A673 (cell line): Measurements from ENCODE around the gene MGAT5. TPM values are rescaled to one million over a fixed set of nuclear protein-coding genes. Genes with fewer than 3 reads are reported as not detected.

Experiments
- BruUV-seq: library from RNA; stranded (reverse); fragments of 400-500 nt; replicated peaks from 2 replicates; lab custom pipeline; 2021; lab: Mats Ljungman, UMichigan
- CTCF ChIA-PET: fragments of 300-600 bp; sonication (Branson Sonifier 250); formaldehyde crosslinking; loops from one replicate; lab custom pipeline; 2022; ENCODE audit warnings: antibody characterized with exemption; lab: Charles Lee
- POLR2A ChIA-PET: fragments of 300-600 bp; sonication (Branson Sonifier 250); formaldehyde crosslinking; loops from one replicate; lab custom pipeline; 2022; ENCODE audit warnings: antibody characterized with exemption; ENCODE audit not compliant: low non-redundant PET; lab: Charles Lee
- DNase-seq: peaks from one replicate; pipeline ENCODE4 v3.0.0-alpha.2; 2015; ENCODE audit warnings: low spot score
- H3K27ac ChIP-seq: fragments of 200-600 bp; sonication (generic); 2 replicates; pipeline ENCODE4 v1.5.1; 2016; ENCODE audit warnings: mixed run types, low read depth, mild to moderate bottlenecking, mixed read lengths, antibody characterized with exemption, low read length; ENCODE audit not compliant: poor library complexity, severe bottlenecking
- H3K27me3 ChIP-seq: fragments of 200-600 bp; sonication (generic); replicated peaks from 2 replicates; pipeline ENCODE4 v1.6.1; 2017; ENCODE audit warnings: mixed run types, low read depth, mild to moderate bottlenecking, mixed read lengths, antibody characterized with exemption, low read length; ENCODE audit not compliant: insufficient read depth, poor library complexity
- H3K36me3 ChIP-seq: fragments of 200-600 bp; sonication (generic); 2 replicates; pipeline ENCODE4 v1.6.1; 2016; ENCODE audit warnings: mixed run types, mild to moderate bottlenecking, mixed read lengths, antibody characterized with exemption, low read length; ENCODE audit not compliant: insufficient read depth, poor library complexity, severe bottlenecking
- H3K4me1 ChIP-seq: fragments of 200-600 bp; sonication (generic); 2 replicates; pipeline ENCODE4 v1.6.1; 2017; ENCODE audit warnings: mixed run types, mild to moderate bottlenecking, mixed read lengths, antibody characterized with exemption, low read length; ENCODE audit not compliant: insufficient read depth, poor library complexity, severe bottlenecking
- H3K4me3 ChIP-seq: fragments of 200-600 bp; sonication (generic); 2 replicates; pipeline ENCODE4 v1.5.1; 2016; ENCODE audit warnings: low read depth, mixed run types, mild to moderate bottlenecking, mixed read lengths, low read length; ENCODE audit not compliant: poor library complexity, severe bottlenecking
- H3K9me3 ChIP-seq: fragments of 200-600 bp; sonication (generic); 2 replicates; pipeline ENCODE4 v1.6.1; 2016; ENCODE audit warnings: mixed run types, low read depth, mild to moderate bottlenecking, mixed read lengths, antibody characterized with exemption, low read length; ENCODE audit not compliant: poor library complexity, severe bottlenecking
- EZH2 ChIP-seq: fragments of 200-600 bp; sonication (generic); IDR thresholded peaks from 2 replicates; pipeline ENCODE4 v1.6.1; 2017; ENCODE audit warnings: borderline replicate concordance, low read depth, mild to moderate bottlenecking, mixed read lengths, antibody characterized with exemption, low read length; ENCODE audit not compliant: poor library complexity, severe bottlenecking
- intact Hi-C: fragments of 100-400 bp; cut with micrococcal nuclease; formaldehyde crosslinking; loops from one replicate; pipeline ENCODE4 v1.10.0; 2022; ENCODE audit not compliant: unreplicated experiment
- total RNA-seq: library from RNA; stranded (reverse); gene quantifications from 2 replicates; pipeline ENCODE4 v1.2.3, GENCODE V29; 2021
- TF ChIP-seq, protein P1 (sequence below): fragments of 300-800, 200-600 bp; sonication (generic); conservative IDR thresholded peaks from 2 replicates; pipeline ENCODE4 v1.5.1; 2017; ENCODE audit warnings: low read depth, mild to moderate bottlenecking, antibody characterized with exemption, low read length, moderate library complexity, mixed read lengths

MGAT5 gene
- total RNA-seq, 1 experiment from 2014 or later, result 11.0 TPM

DNA sequence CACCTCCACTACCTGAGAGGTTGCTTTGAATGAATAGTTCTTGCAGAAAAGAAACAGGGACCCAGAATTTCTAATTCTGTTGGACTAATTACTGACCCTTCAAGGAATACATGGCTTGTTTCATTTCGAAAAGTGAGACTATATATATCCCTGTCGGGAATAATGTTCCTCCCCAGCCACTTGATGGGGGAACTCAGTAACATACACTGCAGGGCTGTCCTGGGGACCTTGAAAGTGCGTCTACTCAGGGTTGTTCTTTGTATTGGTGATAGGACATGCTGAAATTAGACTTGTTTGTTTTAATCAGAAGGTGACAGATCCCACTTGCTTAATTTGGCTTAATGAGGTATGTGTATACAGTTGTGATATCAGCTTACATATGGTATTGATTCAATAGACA lies 25.5 kb downstream of the MGAT5 start:
- ChIA-PET POLR2A (no interaction called here), CTCF (no interaction called here)
- Histone ChIP-seq H3K27ac (no peak overlapping the region), H3K27me3 (no peaks in the 10 kb centered on the region), H3K4me1 (no peaks in the 10 kb centered on the region), H3K36me3 (no peaks in the 10 kb centered on the region), H3K9me3 (no peaks in the 10 kb centered on the region), H3K4me3 (no peak overlapping the region)
- no TSS peak for BruUV-seq
- no peak for DNase-seq
- no peak for TF ChIP-seq EZH2
- TF ChIP-seq, protein P1, sequence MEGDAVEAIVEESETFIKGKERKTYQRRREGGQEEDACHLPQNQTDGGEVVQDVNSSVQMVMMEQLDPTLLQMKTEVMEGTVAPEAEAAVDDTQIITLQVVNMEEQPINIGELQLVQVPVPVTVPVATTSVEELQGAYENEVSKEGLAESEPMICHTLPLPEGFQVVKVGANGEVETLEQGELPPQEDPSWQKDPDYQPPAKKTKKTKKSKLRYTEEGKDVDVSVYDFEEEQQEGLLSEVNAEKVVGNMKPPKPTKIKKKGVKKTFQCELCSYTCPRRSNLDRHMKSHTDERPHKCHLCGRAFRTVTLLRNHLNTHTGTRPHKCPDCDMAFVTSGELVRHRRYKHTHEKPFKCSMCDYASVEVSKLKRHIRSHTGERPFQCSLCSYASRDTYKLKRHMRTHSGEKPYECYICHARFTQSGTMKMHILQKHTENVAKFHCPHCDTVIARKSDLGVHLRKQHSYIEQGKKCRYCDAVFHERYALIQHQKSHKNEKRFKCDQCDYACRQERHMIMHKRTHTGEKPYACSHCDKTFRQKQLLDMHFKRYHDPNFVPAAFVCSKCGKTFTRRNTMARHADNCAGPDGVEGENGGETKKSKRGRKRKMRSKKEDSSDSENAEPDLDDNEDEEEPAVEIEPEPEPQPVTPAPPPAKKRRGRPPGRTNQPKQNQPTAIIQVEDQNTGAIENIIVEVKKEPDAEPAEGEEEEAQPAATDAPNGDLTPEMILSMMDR, result no peak
- intact Hi-C loops, result no loop called here

DNA sequence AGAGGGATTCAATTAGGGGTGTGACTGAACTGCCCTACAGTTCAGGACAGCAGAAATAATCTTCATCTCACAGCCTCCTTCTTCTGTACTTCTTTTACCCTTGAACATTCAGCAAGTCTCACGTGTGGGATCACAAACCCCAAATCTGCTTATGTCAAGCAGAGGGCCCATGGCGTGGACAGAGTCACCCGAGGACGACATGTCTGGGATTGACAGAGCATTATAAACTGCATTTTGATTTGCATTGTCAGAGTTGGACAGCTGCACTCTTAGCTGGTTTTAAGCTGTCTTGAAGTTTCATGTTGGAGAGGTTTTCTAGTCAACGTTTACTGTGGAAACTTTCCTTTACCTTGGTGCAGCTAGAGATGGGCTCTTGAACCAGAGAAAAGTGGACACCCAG lies 26.4 kb downstream of the MGAT5 start:
- Histone ChIP-seq H3K27me3 (no peaks in the 10 kb centered on the region), H3K27ac (no peak overlapping the region), H3K4me1 (no peaks in the 10 kb centered on the region), H3K9me3 (no peaks in the 10 kb centered on the region), H3K4me3 (no peak overlapping the region), H3K36me3 (no peaks in the 10 kb centered on the region)
- TF ChIP-seq EZH2, result no peak
- TF ChIP-seq, protein P1, result no peak
- CTCF ChIA-PET, result no interaction called here
- no TSS peak for BruUV-seq
- DNase-seq, result no peak
- POLR2A ChIA-PET, result no interaction called here
- intact Hi-C loops, result no loop called here

DNA sequence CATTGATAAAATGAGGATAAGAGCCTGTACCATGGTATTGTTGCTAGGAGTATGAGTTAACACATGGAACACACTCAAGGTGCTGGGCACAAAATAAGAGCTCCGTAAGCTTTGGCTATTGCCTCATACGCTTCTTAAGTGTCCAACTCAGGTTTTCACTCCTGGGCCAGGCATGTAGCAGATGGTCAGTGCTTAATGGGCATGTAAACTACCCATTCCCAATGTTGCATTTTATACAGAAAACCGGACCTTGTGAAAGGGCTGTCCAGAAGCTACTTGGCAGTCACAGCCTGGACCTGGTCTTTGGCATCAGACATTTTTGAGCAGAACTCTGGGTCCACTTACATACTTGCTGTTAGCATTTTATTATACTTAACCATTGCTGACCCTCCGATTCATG lies 26.9 kb downstream of the MGAT5 start:
- Histone ChIP-seq H3K9me3 (no peaks in the 10 kb centered on the region), H3K4me1 (no peaks in the 10 kb centered on the region), H3K27me3 (no peaks in the 10 kb centered on the region), H3K4me3 (no peak overlapping the region), H3K27ac (no peak overlapping the region), H3K36me3 (no peaks in the 10 kb centered on the region)
- intact Hi-C loops, result no loop called here
- ChIA-PET CTCF (no interaction called here), POLR2A (no interaction called here)
- no peak for DNase-seq
- BruUV-seq, result no TSS peak
- TF ChIP-seq, protein P1, result no peak
- TF ChIP-seq EZH2, result no peak
